ENCODE data around the gene SPC25.

SPC25 gene

DNA sequence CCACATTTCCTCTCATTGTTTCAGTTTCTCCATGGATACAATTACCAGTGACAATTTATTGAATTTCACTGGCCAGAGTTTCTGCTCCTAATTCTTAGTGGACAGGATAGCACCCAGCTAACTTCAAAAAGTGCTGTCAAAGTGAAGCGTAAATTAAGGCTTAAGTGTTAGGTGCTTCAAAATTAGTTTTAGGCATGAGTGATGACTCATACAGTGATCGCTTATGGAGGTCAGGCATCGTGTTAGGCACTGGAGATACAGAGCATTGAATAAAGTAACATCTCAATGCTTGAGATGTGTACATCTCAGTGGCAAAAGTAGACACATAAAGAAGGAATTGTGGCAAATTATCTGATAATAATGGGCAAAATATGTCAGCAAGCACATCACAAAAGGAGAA, 47.0 kb downstream of the SPC25 start:
- DNase-seq (ENCODE audit: low spot score), result no peak

DNA sequence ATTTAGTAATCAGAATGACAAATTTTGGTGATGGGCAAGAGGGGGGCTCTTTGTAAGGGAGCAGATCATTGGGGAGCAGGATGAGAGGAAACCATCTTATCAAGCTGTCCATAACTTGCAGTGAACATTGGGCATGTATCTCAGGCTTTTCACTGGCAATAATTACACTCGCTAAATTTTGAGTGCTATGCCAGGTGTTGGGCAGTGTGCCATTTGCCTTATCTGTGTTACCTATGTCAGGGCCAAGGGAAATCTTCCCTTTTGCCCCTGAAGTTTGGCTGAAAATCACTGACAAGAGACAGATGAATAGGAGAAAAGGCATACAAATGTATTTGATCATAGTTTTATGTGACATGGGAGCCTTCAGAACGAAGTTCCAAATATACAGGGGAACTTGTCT, 48.8 kb downstream of the SPC25 start:
- DNase-seq (ENCODE audit: low spot score), result no peak

DNA sequence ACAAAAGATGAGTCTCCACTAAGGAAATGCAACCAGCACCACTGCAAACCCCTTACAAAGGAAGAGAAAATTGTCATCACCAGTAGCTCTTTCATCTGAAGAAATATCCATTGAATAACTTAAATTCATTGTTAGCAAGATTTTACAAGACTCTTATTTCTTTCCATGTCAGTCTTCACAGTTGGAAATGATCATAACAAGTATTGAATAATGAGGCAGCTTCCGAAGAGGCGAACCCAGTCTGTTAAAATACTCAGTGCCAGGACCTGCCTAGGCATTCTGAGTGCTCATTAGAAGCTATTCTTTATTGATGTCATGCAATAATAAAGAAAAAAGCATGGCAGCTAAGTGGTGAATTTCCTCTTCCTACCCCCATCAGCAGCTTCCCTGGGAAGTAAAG, 54.3 kb downstream of the SPC25 start:
- DNase-seq (ENCODE audit: low spot score), result no peak

DNA sequence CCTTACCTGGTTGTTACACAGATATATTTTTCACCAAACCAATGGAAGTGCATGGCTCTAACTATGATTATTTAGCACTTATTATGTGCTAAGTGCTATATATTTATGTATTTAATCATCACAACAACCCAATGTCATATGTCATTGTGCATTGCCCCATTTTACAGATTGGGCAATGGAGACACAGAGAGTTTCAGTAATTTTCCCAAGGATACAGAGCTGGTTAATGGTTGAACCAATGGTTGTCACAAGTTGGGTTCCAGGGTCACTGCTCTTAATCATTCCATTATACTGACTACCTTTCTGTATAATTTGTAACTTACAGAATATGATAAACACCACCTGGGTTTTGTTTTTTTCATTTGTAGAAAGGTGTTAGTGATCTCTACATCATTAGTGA, 58.6 kb downstream of the SPC25 start:
- DNase-seq (ENCODE audit: low spot score), result no peak

DNA sequence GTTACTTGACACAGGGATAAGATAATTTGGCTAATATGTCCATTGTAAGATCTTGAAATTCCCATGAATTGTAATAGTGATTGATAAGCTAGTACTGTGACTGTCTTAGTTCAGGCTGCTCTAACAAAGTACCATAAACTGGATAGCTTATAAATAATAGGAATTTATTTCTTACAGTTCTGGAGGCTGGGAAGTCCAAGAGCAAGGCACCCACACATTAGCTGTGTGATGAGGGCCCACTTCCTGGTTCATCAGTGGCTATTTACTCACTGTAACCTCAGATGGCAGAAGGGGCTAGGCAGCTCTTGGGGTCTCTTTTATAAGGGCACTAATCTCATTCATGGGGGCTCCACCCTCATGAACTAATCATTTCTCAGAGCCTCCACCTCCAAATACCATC, 59.3 kb downstream of the SPC25 start:
- DNase-seq (ENCODE audit: low spot score), result no peak

GRCh38 chr2:168825126-168825525, 65.1 kb downstream of the SPC25 start:
- DNase-seq (ENCODE audit: low spot score), result no peak

- no peak for DNase-seq (ENCODE audit: low spot score)
Measured at GRCh38 chr2:168821992-168822391, 68.2 kb downstream of the SPC25 start.

DNA sequence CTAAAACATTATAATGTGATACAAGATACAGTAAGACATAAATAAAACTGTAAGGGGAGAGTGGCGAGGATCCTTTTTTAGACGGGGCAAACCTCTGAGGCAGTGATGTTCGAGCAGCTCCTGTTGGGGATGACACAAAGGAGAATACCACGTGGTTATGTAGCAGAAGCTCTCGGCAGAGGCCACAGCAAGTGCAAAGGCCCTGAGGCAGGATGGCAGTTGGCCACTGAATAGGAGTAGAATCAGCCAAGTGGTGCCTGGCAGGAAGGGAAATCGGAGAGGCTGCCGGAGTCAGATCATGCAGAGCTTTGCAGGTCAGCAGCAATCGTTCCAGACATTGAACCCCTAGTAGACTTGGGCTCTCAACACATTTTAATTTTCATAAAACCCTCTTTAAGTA, 68.7 kb downstream of the SPC25 start:
- no peak for DNase-seq (ENCODE audit: low spot score)

All from GM03348 (cell line).